Measurements from ENCODE around the gene AVEN.

DNA sequence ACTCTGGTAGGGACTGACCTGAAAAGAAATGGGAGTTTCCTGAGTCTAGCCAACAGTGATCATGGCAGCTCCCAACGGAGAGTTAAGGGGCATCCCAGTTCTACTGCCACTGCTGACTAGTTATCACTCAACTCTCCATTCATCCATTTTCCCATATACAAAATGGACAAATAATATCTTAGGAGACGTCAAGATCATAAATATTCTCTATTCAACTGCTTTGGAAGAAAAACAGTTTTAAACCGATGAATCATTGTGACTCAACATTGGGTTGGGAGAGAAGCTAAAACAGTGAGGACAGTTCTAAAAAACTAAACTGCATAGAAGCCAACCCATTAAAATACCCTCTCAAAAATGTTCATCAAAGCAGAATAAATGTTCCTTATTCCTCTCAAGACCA lies 128.3 kb downstream of the AVEN start:
- TF ChIP-seq, protein P1, sequence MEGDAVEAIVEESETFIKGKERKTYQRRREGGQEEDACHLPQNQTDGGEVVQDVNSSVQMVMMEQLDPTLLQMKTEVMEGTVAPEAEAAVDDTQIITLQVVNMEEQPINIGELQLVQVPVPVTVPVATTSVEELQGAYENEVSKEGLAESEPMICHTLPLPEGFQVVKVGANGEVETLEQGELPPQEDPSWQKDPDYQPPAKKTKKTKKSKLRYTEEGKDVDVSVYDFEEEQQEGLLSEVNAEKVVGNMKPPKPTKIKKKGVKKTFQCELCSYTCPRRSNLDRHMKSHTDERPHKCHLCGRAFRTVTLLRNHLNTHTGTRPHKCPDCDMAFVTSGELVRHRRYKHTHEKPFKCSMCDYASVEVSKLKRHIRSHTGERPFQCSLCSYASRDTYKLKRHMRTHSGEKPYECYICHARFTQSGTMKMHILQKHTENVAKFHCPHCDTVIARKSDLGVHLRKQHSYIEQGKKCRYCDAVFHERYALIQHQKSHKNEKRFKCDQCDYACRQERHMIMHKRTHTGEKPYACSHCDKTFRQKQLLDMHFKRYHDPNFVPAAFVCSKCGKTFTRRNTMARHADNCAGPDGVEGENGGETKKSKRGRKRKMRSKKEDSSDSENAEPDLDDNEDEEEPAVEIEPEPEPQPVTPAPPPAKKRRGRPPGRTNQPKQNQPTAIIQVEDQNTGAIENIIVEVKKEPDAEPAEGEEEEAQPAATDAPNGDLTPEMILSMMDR (conservative IDR thresholded peaks at IDR 0.05) = no peak
- no peak for TF ChIP-seq ZFX (IDR thresholded peaks at IDR 0.05)
